NOMO-1 treated with DMSO at 0.1 percent for 48 hours (cell line): ENCODE results near the gene PMP22.

Experiments used
- DNase-seq: peaks from one replicate; lab custom pipeline; 2025; ENCODE audit not compliant: unreplicated experiment; lab: John Stamatoyannopoulos, UW

Gene PMP22

GRCh38 chr17:15278380-15278779 lies 13.3 kb upstream of the PMP22 start:
- no peak for DNase-seq

DNA sequence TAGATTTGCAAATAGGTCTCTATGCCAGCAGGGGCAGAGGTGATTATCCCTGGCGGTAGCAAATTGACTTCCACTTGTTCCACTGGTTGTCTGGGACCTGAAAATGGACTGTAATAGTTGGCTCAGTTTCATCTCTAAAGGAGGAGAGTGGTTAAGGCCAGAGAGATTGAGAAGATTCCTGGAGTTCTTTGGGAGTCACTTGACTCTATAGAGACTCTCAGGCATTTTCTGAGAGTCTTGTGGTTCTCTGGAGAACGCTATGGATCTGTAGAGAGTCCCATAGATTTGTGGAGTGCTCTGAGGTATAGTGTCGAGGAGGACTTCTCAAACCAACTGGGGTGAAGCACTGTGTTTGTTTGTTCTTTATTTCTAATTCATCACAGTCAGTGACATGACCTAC lies 8.9 kb upstream of the PMP22 start:
- DNase-seq, result no peak

DNA sequence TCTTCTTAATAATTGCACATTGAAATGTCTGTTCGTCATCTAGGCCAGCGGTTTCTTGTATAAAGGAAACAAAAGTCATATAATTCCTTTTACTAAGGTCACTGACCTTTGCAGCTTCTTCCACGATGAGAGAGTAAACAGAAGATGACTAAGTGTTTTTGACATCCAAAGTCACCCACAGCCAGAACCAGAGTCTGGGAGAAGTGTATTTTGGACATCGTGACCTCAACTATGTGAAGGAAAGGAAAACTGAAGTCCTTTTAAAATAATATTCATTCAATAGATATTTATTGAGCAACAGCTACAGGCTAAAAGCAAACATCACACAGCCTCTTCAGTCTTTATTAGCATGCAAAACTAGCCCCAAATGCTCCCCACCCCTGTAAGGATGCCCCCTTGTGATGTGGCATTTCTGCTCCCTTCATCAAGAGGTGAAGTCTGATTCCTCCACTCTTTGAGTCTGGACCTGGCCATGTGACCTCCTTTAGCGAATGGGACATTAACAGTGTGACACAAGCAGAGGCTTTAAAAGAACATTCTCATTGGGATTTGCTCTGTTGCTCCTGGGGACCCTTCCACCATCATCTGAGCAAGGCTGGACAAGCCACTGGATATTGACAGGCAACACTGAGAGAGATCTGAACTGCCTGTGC lies 8.1 kb upstream of the PMP22 start:
- DNase-seq, result no peak

DNA sequence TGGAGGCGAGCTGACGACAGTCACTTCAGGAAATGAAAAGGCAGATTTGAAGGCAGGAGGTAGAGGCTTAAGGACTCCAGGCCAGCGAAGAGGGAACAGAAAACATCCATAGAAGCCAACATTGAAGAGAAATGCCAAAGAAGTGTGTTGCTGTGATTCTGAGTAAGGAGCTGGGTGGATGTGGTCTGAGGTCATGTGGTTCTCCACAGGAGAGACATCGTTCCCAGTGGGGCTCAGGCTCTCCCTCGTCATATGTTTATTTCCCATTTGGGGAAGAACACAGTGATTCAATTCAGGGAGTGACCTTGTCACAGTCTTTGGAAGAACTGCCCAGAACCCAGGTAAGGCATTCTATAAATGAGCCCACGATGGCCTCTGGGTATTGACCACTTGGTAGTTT lies 6.6 kb upstream of the PMP22 start:
- no peak for DNase-seq

DNA sequence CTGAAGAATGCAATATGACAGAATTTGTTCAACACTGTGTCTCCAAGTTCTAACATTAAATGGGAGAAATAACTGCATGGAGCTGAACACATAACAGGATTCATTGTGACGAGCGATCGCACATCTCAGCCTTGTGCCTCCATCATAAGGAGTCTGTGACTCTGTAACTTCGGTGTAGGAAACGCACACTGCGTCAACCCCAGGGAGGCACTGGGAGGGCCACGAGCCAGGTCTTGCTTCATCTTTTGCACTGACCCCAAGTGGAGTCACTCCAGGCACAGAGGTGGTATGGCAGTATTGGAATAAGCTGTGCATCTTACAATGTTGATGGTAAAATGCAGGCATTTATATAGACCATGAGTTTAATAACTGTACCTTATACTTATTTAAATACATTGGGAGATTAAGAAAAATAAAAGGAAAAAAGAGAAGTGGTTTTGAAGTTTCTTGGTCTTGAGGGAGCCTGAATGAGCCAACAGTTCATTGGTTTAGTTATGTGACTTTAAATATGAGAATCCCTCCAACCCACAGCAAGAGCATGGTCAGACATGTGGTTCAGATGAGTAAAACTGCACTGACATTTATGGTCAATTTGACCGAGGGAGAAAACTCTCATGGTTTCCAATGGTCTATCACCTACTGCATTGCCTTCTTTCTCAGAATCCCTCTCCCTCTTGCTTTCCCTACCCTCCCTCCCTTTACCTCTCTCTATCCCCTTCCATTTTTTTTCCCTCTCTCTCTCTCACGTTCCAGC lies 5.7 kb upstream of the PMP22 start:
- peak; percentile 34 for DNase-seq

- DNase-seq, result no peak
These were observed 4.6 kb upstream of the PMP22 start for GRCh38 chr17:15269780-15270089.

DNA sequence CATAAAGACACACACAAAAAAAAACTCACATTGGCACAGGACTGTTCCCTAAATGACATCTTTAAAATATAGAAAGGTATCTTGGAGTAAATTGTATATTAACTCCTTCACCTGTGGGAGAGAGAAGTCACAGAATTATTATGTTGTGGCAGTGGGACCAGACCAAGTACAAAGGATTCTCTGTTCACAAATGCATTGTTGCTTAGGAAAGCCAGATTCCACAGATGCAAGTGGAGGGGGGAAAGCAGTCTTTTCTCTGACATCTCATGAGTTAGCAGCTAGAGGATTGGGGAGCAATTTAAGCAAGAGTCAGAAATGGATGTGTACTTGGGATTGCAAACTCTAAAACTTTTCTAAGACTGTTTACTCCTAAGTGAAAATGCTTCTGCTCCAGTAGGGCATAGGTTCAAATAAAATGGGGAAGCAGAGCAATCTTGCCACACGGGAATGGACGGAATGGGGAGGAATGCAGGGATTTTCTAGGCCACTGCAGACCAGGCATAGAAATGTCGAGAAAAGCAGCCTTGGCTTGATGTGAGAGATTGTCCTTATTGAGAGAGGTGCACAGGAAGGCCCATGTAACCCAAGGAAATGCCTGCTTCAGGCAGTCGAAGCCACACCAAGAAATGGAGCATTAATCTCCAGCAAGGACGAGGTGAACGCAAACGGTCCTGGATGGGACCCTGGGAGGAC lies 4.1 kb upstream of the PMP22 start:
- DNase-seq, result no peak

DNA sequence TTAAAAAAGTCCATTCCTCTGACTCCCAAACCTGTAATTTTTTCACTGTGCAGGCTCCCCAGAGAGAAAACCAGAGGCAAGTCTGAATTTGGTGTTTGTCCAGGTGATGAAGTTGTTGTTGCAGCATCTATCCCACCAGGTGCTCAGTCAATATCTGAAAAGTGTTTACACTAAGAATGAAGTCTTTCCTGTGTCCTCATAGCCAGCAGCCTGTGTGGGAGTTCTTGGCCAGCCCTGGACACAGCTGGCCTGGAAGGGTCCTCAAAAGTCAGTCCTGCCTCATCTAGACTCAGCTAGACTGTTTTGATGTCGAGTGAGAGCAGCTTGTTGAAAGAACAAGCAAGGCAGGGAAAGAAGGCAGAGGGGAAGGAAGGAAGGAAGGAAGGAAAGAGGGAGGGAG lies 3.3 kb upstream of the PMP22 start:
- no peak for DNase-seq

- DNase-seq, result no peak
These were observed 2.9 kb upstream of the PMP22 start for GRCh38 chr17:15267996-15268395.

GRCh38 chr17:15266325-15267125 lies 1.4 kb upstream of the PMP22 start:
- DNase-seq, result no peak

- DNase-seq, result no peak
These were observed 584 bp downstream of the PMP22 start for GRCh38 chr17:15264542-15264941.

GRCh38 chr17:15263680-15264079 lies 1.4 kb downstream of the PMP22 start:
- DNase-seq, result no peak

DNA sequence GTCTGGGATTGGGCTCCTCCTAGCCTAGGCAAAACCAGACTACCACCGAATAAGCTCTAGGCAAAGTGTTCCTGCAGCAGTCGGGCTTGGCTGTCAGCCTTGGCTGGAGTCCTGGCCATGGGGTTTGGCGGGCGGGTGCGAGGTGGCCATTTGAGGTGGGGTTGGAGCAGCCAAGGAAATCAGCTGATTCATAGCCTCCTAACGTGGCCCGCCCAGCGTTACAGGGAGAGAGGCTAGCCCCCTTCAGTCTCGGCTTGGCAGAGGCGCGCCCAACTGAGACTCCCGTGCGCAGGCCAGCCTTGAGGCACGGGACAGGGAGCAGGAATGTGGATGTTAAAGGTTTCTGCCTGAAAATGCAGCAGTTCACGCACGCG lies 1.9 kb downstream of the PMP22 start:
- no peak for DNase-seq

DNA sequence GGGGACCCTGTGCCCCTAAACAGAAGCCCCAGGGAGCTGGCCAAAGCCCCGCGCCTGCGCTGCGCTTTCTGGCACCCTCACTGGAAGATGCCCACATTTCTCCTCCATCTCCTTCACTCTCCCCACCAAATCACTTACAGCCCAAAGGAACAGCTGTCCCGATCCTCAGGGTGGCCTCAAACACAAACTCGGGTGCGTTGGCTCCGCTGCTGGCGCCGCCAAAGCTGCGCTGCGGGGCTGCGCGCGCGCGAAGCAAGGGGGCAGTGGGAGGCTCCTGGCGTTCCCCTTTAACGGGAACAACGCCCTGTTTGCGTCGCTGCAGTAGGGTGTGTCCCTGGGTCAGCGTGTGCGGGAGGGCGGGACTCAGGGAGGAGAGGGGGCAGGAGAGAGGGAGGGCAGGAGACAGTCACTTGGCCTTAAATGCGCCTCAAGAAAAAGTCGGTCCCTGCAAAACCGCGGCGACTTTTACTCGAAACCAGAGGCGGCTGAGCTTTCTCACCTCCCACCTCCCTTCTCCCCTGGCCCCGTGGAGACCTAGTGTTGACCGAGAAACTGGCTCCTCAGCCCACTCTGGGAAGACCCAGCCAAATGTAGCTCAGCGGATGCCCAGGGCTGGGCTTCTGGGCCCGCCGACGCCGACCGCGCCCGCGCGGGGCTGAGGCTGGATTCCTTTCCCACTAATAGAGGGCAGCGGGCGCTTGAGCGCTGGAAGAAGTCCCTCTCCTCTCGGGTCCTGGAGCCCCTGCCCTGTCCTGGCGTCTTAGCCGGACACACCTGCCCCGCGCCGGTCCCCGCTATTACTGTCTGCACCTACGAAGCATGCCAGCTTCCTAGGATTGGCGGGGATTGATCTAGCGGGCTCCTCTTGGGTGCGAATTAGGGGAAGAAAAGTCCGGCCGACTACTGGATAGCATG lies 2.6 kb downstream of the PMP22 start:
- peak; percentile 50 for DNase-seq

- no peak for DNase-seq
These were observed 3.3 kb downstream of the PMP22 start for GRCh38 chr17:15261802-15262290.

DNA sequence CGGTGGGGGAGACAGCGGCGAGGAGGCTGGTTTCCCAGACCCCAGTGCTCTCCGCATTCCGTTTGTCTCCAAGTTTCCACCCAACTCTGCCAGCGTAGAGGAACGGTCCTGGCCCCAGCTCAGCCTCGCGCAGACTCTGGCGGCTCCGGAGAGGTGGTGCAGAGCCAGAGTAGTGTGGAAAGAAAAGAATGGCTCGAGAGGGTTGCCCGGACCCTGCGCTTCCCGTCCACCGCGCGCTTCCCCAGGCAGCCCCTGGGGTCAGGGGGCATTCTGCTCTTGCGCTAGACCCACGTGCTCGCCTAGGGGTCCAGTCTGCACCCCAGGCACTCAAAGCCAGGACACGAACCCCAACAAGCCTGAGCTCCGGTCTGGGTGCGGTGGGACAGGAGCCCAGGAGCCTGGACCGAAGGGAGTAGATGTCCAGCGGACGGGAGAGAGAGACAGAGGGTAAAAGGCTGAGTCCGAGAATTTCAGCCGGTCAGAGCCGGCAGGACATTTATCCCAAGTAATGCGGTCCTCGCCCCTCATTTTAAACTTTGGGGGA lies 3.8 kb downstream of the PMP22 start:
- no peak for DNase-seq

GRCh38 chr17:15260376-15261257 lies 4.5 kb downstream of the PMP22 start:
- DNase-seq, result peak; percentile 58

- DNase-seq, result no peak
These were observed 7.2 kb downstream of the PMP22 start for GRCh38 chr17:15257796-15258512.
